Neuronal stem cell (in vitro differentiated cells): ENCODE data around the gene STRN.

Experiments
- DNase-seq: peaks from one replicate; pipeline ENCODE4 v3.0.0-alpha.2; 2013; ENCODE audit warnings: low spot score
- H2AFZ ChIP-seq: one replicate; pipeline ENCODE4 v1.6.1; 2013; ENCODE audit warnings: mild to moderate bottlenecking, low read length, inconsistent platforms
- H2AK5ac ChIP-seq: 2 replicates; pipeline ENCODE4 v1.6.1; 2013; ENCODE audit warnings: low read depth, mild to moderate bottlenecking, inconsistent platforms, low read length, moderate library complexity, mixed read lengths
- H2BK120ac ChIP-seq: 2 replicates; pipeline ENCODE4 v1.6.1; 2013; ENCODE audit warnings: low read depth, mild to moderate bottlenecking, inconsistent platforms, low read length, moderate library complexity, mixed read lengths
- H2BK12ac ChIP-seq: one replicate; pipeline ENCODE4 v1.6.1; 2013; ENCODE audit warnings: low read length, inconsistent platforms
- H2BK15ac ChIP-seq: 2 replicates; pipeline ENCODE4 v1.6.1; 2013; ENCODE audit warnings: mild to moderate bottlenecking, low read length, inconsistent platforms, mixed read lengths
- H2BK5ac ChIP-seq: one replicate; pipeline ENCODE4 v1.6.1; 2013; ENCODE audit warnings: inconsistent platforms, mild to moderate bottlenecking, low read length, moderate library complexity
- H3K14ac ChIP-seq: one replicate; pipeline ENCODE4 v1.6.1; 2013; ENCODE audit warnings: low read length, inconsistent platforms
- H3K18ac ChIP-seq: 2 replicates; pipeline ENCODE4 v1.6.1; 2013; ENCODE audit warnings: low read length, inconsistent platforms
- H3K23ac ChIP-seq: 2 replicates; pipeline ENCODE4 v1.6.1; 2013; ENCODE audit warnings: low read depth, mild to moderate bottlenecking, mixed read lengths, low read length, inconsistent platforms; ENCODE audit not compliant: poor library complexity
- H3K27ac ChIP-seq: replicated peaks from 3 replicates; pipeline ENCODE4 v1.5.1; 2013; ENCODE audit warnings: low read length, inconsistent platforms
- H3K27me3 ChIP-seq, 3 experiments: 2 replicates each; pipeline ENCODE4 v1.6.1; 2013; ENCODE audit warnings: low read length in 3 of 3, mild to moderate bottlenecking in 2 of 3, inconsistent platforms in 1 of 3, low read depth in 1 of 3, mixed read lengths in 1 of 3, moderate library complexity in 1 of 3; ENCODE audit not compliant: control insufficient read depth in 3 of 3, insufficient read depth in 3 of 3
- H3K36me3 ChIP-seq, 2 donors: replicated peaks in 1 of 2; 2 replicates each; pipeline ENCODE4 v1.6.1; 2013; ENCODE audit warnings: low read length in 2 of 2; ENCODE audit not compliant: control insufficient read depth in 2 of 2, insufficient read depth in 2 of 2
- H3K4ac ChIP-seq: 2 replicates; pipeline ENCODE4 v1.6.1; 2013; ENCODE audit warnings: inconsistent platforms, mild to moderate bottlenecking, low read length, moderate library complexity
- H3K4me1 ChIP-seq, 2 donors: 1 replicate in 1 of 2; 2 replicates in 1 of 2; pipeline ENCODE4 v1.6.1; 2013; ENCODE audit warnings: low read length in 2 of 2, low read depth in 1 of 2; ENCODE audit not compliant: control insufficient read depth in 2 of 2, insufficient read depth in 1 of 2
- H3K4me2 ChIP-seq: one replicate; pipeline ENCODE4 v1.6.1; 2013; ENCODE audit warnings: mild to moderate bottlenecking, low read length, inconsistent platforms; ENCODE audit not compliant: insufficient read depth, poor library complexity, severe bottlenecking
- H3K4me3 ChIP-seq, 2 donors: 2 replicates each; pipeline ENCODE4 v1.5.1; 2013; ENCODE audit warnings: low read length in 2 of 2, mild to moderate bottlenecking in 2 of 2, inconsistent platforms in 1 of 2, moderate library complexity in 1 of 2
- H3K79me1 ChIP-seq: one replicate; pipeline ENCODE4 v1.6.1; 2013; ENCODE audit warnings: low read depth, mild to moderate bottlenecking, inconsistent platforms, low read length, moderate library complexity
- H3K9ac ChIP-seq: one replicate; pipeline ENCODE4 v1.6.1; 2013; ENCODE audit warnings: mild to moderate bottlenecking, low read depth, low read length, inconsistent platforms; ENCODE audit not compliant: poor library complexity
- H3K9me3 ChIP-seq, 2 donors: replicated peaks in 1 of 2; 2 replicates each; pipeline versions ENCODE3 to v1.6.1; 2013; ENCODE audit warnings: low read length in 2 of 2, mild to moderate bottlenecking in 2 of 2, inconsistent platforms in 1 of 2, low read depth in 1 of 2, mixed read lengths in 1 of 2, moderate library complexity in 1 of 2; ENCODE audit not compliant: control insufficient read depth in 2 of 2, insufficient read depth in 1 of 2
- H4K8ac ChIP-seq: one replicate; pipeline ENCODE4 v1.6.1; 2013; ENCODE audit warnings: low read depth, mild to moderate bottlenecking, inconsistent platforms, low read length, moderate library complexity
- H4K91ac ChIP-seq: one replicate; pipeline ENCODE4 v1.6.1; 2013; ENCODE audit warnings: low read length, low read depth, mild to moderate bottlenecking, inconsistent platforms; ENCODE audit not compliant: poor library complexity
- WGBS, 2 donors: extraction: QIAGEN DNeasy Blood & Tissue Kit; methylation state at CpG; one replicate each; pipeline ENCODE4 v1.1.7; 2013; ENCODE audit warnings: missing lambda C conversion rate in 2 of 2, mixed read lengths in 1 of 2; ENCODE audit not compliant: insufficient read length in 2 of 2, insufficient replicate concordance in 1 of 2; ENCODE audit errors: extremely low coverage in 2 of 2; 5-methylcytosine and 5-hydroxymethylcytosine counted together

STRN gene

DNA sequence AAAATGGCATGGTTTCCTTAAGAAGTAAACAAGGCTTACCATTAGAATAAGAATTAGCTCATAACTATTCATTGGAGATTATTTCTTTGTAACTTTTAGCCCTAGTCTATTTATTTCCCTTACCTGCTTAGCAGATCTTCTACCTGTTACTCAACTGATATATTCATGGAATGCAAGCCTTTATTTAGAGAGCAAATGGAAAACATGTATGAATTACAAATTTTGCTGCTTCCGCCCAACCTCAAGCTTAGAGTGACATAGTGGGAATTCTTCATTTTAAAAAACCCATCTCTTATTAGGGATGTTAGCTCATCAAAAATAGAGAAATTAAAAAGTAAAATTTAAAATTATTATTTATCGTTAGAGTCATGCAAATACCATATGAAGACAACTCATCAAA lies 110.9 kb downstream of the STRN start:
- H4K8ac ChIP-seq, result no peak overlapping the region
- H2BK120ac ChIP-seq, result no peak overlapping the region
- H2BK5ac ChIP-seq, result no peak overlapping the region
- no peaks in the 10 kb centered on the region for H3K27me3 ChIP-seq
- no peak overlapping the region for H2BK12ac ChIP-seq
- H3K4me1 ChIP-seq, result no peaks in the 10 kb centered on the region
- no peak overlapping the region for H3K4me3 ChIP-seq
- H3K14ac ChIP-seq, result no peak overlapping the region
- H3K18ac ChIP-seq, result no peak overlapping the region
- H3K27ac ChIP-seq, result no peak overlapping the region
- H2AFZ ChIP-seq, result no peak overlapping the region
- no peaks in the 10 kb centered on the region for H3K79me1 ChIP-seq
- WGBS, 2 donors, result no CpG with 5 or more reads among the region's 2 CpGs
- H3K9ac ChIP-seq, result no peak overlapping the region
- H4K91ac ChIP-seq, result no peak overlapping the region
- H3K9me3 ChIP-seq, result no peaks in the 10 kb centered on the region
- no peak overlapping the region for H2BK15ac ChIP-seq
- no peak overlapping the region for H2AK5ac ChIP-seq
- peaks cover 0 to 60% of the 10 kb centered on the region in 2 donors for H3K36me3 ChIP-seq
- H3K23ac ChIP-seq, result no peak overlapping the region
- DNase-seq, result no peak
- H3K4ac ChIP-seq, result no peak overlapping the region
- H3K4me2 ChIP-seq, result no peak overlapping the region

- H3K9me3 ChIP-seq, result no peaks in the 10 kb centered on the region
- H2BK12ac ChIP-seq, result no peak overlapping the region
- H4K8ac ChIP-seq, result no peak overlapping the region
- no CpG with 5 or more reads among the region's 2 CpGs for WGBS, 2 donors
- H3K4ac ChIP-seq, result no peak overlapping the region
- no peak overlapping the region for H3K4me2 ChIP-seq
- H3K14ac ChIP-seq, result no peak overlapping the region
- peaks cover 1 to 61% of the 10 kb centered on the region in 2 donors for H3K36me3 ChIP-seq
- no peak overlapping the region for H2BK5ac ChIP-seq
- no peak overlapping the region for H4K91ac ChIP-seq
- no peak overlapping the region for H3K9ac ChIP-seq
- no peak overlapping the region for H2AK5ac ChIP-seq
- H3K4me1 ChIP-seq, result no peaks in the 10 kb centered on the region
- DNase-seq, result no peak
- no peak overlapping the region for H3K23ac ChIP-seq
- no peaks in the 10 kb centered on the region for H3K27me3 ChIP-seq
- no peak overlapping the region for H2BK120ac ChIP-seq
- H2AFZ ChIP-seq, result no peak overlapping the region
- H3K18ac ChIP-seq, result no peak overlapping the region
- H3K27ac ChIP-seq, result no peak overlapping the region
- H2BK15ac ChIP-seq, result no peak overlapping the region
- H3K79me1 ChIP-seq, result no peaks in the 10 kb centered on the region
- no peak overlapping the region for H3K4me3 ChIP-seq
Measured at GRCh38 chr2:36854241-36854640, 112.1 kb downstream of the STRN start.

DNA sequence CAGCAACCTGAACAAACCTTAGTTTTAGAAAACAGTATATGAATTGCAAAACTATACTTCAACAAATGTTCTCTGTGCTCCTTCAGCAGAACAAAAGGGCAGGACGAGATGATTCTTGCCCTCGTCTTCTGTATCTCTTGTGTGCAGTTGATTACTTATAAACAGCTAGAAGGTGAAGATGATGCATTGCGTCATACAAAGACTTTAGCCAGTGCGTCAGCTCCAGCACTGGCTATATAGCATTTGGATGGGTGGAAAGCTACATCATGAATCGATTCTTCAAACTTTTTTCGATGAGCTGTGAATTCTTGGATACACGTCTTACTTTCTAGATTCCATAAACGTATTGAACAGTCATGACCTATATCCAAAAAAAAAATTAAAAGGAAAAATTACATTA lies 117.1 kb downstream of the STRN start:
- Histone ChIP-seq H3K4me1 (no peaks in the 10 kb centered on the region), H3K9me3 (no peaks in the 10 kb centered on the region), H2BK120ac (no peak overlapping the region)

GRCh38 chr2:36843838-36844237 lies 122.5 kb downstream of the STRN start:
- H3K27me3 ChIP-seq, result no peaks in the 10 kb centered on the region
- no peak overlapping the region for H3K4me2 ChIP-seq
- H3K14ac ChIP-seq, result no peak overlapping the region
- no peaks in the 10 kb centered on the region for H3K79me1 ChIP-seq
- H3K4me1 ChIP-seq, result no peaks in the 10 kb centered on the region
- no peak overlapping the region for H3K23ac ChIP-seq
- no peak overlapping the region for H3K27ac ChIP-seq
- H3K9ac ChIP-seq, result no peak overlapping the region
- H3K18ac ChIP-seq, result no peak overlapping the region
- H3K4ac ChIP-seq, result no peak overlapping the region
- no peak overlapping the region for H2AK5ac ChIP-seq
- no peaks in the 10 kb centered on the region for H3K9me3 ChIP-seq
- no peak overlapping the region for H2BK15ac ChIP-seq
- no peak overlapping the region for H3K4me3 ChIP-seq
- H3K36me3 ChIP-seq, result peaks cover 0 to 34% of the 10 kb centered on the region in 2 donors
- no peak overlapping the region for H4K91ac ChIP-seq
- H2BK12ac ChIP-seq, result no peak overlapping the region
- no peak for DNase-seq
- no peak overlapping the region for H4K8ac ChIP-seq
- no peak overlapping the region for H2BK5ac ChIP-seq
- no peak overlapping the region for H2BK120ac ChIP-seq
- H2AFZ ChIP-seq, result no peak overlapping the region

More for the DNA sequence above, 117.1 kb downstream of the STRN start:
- Histone ChIP-seq H3K4ac (no peak overlapping the region), H4K8ac (no peak overlapping the region), H3K14ac (no peak overlapping the region), H2BK12ac (no peak overlapping the region), H2BK15ac (no peak overlapping the region), H4K91ac (no peak overlapping the region), H3K9ac (no peak overlapping the region), H3K18ac (no peak overlapping the region), H3K79me1 (no peaks in the 10 kb centered on the region), H3K23ac (no peak overlapping the region), H2AK5ac (no peak overlapping the region), H3K4me2 (no peak overlapping the region), H3K27me3 (no peaks in the 10 kb centered on the region), H3K36me3 (peaks cover 2 to 49% of the 10 kb centered on the region in 2 donors), H2BK5ac (no peak overlapping the region), H3K27ac (no peak overlapping the region), H3K4me3 (no peak overlapping the region), H2AFZ (no peak overlapping the region)
- WGBS, 2 donors, result no CpG with 5 or more reads among the region's 8 CpGs
- no peak for DNase-seq
